SK-N-MC (cell line): ENCODE measurements around the gene THOC1.

ENCODE experiments used
- DNase-seq: peaks from one replicate; pipeline ENCODE4 v3.0.0-alpha.2; 2011; ENCODE audit warnings: low read depth, low spot score
- H3K27ac ChIP-seq: fragments of 200-600 bp; sonication (generic); 2 replicates; pipeline ENCODE4 v1.5.1; 2016; ENCODE audit warnings: mixed run types
- H3K36me3 ChIP-seq: fragments of 200-600 bp; sonication (generic); 2 replicates; pipeline ENCODE4 v1.6.1; 2017; ENCODE audit warnings: antibody characterized with exemption, low read length, mixed read lengths; ENCODE audit not compliant: insufficient read depth
- H3K4me3 ChIP-seq: fragments of 200-600 bp; sonication (generic); 2 replicates; pipeline ENCODE4 v1.5.1; 2016
- H3K9ac ChIP-seq: fragments of 200-600 bp; sonication (generic); 2 replicates; pipeline ENCODE4 v1.8.0; 2017; ENCODE audit warnings: mixed run types, mixed read lengths; ENCODE audit not compliant: insufficient read length
- H3K9me3 ChIP-seq: fragments of 200-600 bp; sonication (generic); 2 replicates; pipeline ENCODE4 v1.6.1; 2017; ENCODE audit warnings: low read depth, mild to moderate bottlenecking, antibody characterized with exemption, low read length, moderate library complexity, mixed read lengths
- EZH2 ChIP-seq: fragments of 200-600 bp; sonication (generic); IDR thresholded peaks from one replicate; pipeline ENCODE4 v1.6.1; 2017; ENCODE audit warnings: antibody characterized with exemption
- FOXP2 ChIP-seq: optimal IDR thresholded peaks from 2 replicates; pipeline ENCODE3; 2011; ENCODE audit warnings: mild to moderate bottlenecking, moderate library complexity; ENCODE audit not compliant: insufficient read depth; ENCODE audit errors: extremely low read length, control extremely low read depth
- POLR2AphosphoS5 ChIP-seq: IDR thresholded peaks from 2 replicates; pipeline ENCODE4 v1.6.1; 2012; ENCODE audit warnings: mild to moderate bottlenecking, low read depth, low read length, borderline replicate concordance

THOC1 gene

DNA sequence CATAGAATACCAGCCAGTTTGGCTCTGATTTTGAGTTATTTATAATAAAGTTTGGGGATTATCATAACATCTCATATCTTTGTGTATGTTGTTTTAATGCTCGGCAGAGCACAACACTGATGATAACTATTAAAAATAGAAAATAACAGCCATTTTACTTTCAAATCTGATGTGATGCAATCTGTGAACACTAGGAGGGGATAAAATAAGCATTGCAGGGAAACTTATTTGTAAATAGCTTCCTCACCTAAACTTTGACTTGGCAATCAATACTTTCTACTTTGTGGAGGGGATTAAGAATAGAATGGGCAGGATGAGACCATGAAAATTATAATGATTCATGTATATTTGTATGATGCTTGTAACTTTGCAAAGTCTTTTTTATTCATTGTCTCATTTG is 55.1 kb downstream of the THOC1 start:
- Histone ChIP-seq H3K36me3 (peaks cover 92% of the 10 kb centered on the region), H3K4me3 (no peak overlapping the region), H3K9ac (no peak overlapping the region), H3K27ac (no peak overlapping the region), H3K9me3 (no peaks in the 10 kb centered on the region)
- DNase-seq = no peak
- TF ChIP-seq EZH2 = no peak
- no peak for TF ChIP-seq FOXP2
- no peak for TF ChIP-seq POLR2AphosphoS5

GRCh38 chr18:211582-211981 is 56.3 kb downstream of the THOC1 start:
- Histone ChIP-seq H3K36me3 (peaks cover 82% of the 10 kb centered on the region), H3K27ac (no peak overlapping the region), H3K9me3 (no peaks in the 10 kb centered on the region), H3K9ac (no peak overlapping the region), H3K4me3 (no peak overlapping the region)
- no peak for TF ChIP-seq FOXP2
- TF ChIP-seq POLR2AphosphoS5 = no peak
- TF ChIP-seq EZH2 = no peak
- DNase-seq = no peak

GRCh38 chr18:210733-211132 is 57.1 kb downstream of the THOC1 start:
- no peak overlapping the region for H3K9ac ChIP-seq
- no peak for TF ChIP-seq FOXP2
- TF ChIP-seq EZH2 = no peak
- TF ChIP-seq POLR2AphosphoS5 = no peak
- H3K9me3 ChIP-seq = no peaks in the 10 kb centered on the region
- H3K36me3 ChIP-seq = peaks cover 82% of the 10 kb centered on the region
- peak overlapping the region; percentile 30; the same call in 1 of the 2 replicates for H3K27ac ChIP-seq
- no peak for DNase-seq
- H3K4me3 ChIP-seq = no peak overlapping the region

GRCh38 chr18:210075-210474 is 57.8 kb downstream of the THOC1 start:
- DNase-seq = no peak
- no peak for TF ChIP-seq FOXP2
- TF ChIP-seq EZH2 = no peak
- no peak for TF ChIP-seq POLR2AphosphoS5
- H3K9me3 ChIP-seq = no peaks in the 10 kb centered on the region
- no peak overlapping the region for H3K4me3 ChIP-seq
- H3K36me3 ChIP-seq = peaks cover 82% of the 10 kb centered on the region
- H3K27ac ChIP-seq = peak overlapping the region; percentile 30; the same call in 1 of the 2 replicates
- H3K9ac ChIP-seq = no peak overlapping the region

DNA sequence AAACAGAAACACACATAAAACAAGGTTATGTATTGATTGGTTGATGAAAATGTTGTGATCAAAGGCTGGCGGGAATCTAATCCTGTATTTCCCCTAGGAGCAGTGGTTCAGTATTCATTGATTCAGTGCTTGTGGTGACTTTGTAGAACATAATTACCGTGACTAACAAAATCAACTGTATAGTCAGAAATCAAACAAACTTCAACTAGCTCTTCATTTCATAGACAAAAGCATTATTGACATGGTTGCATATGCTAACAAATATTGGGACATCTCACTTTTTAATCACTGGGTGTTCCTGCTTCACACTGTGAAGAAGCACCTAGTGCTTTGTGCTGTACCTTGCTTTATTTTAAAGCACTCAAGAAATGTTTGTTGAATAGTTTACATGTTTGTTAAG is 68.1 kb downstream of the THOC1 start:
- H3K36me3 ChIP-seq = peaks cover 85% of the 10 kb centered on the region
- no peak for DNase-seq

GRCh38 chr18:199214-199613 is 68.6 kb downstream of the THOC1 start:
- no peak overlapping the region for H3K4me3 ChIP-seq
- no peak overlapping the region for H3K27ac ChIP-seq
- H3K36me3 ChIP-seq = peaks cover 80% of the 10 kb centered on the region
- no peaks in the 10 kb centered on the region for H3K9me3 ChIP-seq
- TF ChIP-seq FOXP2 = no peak
- TF ChIP-seq POLR2AphosphoS5 = no peak
- TF ChIP-seq EZH2 = no peak
- no peak for DNase-seq
- no peak overlapping the region for H3K9ac ChIP-seq

More for the DNA sequence above, 68.1 kb downstream of the THOC1 start:
- H3K9ac ChIP-seq = no peak overlapping the region
- no peak overlapping the region for H3K4me3 ChIP-seq
- H3K9me3 ChIP-seq = no peaks in the 10 kb centered on the region
- no peak for TF ChIP-seq FOXP2
- TF ChIP-seq POLR2AphosphoS5 = no peak
- no peak for TF ChIP-seq EZH2
- no peak overlapping the region for H3K27ac ChIP-seq

DNA sequence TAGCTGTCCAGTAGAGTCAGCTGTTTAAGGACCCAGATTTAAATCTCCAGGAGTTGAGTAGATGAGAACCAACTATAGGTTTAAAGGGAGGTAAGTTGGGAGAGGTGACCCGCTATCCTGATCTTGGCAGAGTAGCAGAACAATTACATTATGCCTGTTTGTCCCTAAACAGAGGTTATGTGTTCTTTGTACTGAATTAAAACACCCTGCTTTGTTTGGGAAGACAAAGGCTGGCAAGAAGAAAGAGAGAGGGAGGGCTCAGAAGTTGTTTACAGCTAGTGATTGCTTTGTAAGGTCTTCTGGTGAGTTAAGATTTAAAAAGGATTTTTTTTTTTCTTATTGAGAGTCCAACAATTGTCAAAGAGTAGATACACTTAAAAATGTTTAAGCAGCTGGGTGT is 72.2 kb downstream of the THOC1 start:
- Histone ChIP-seq H3K9ac (no peak overlapping the region), H3K9me3 (no peaks in the 10 kb centered on the region), H3K27ac (no peak overlapping the region), H3K36me3 (peaks cover 78% of the 10 kb centered on the region), H3K4me3 (no peak overlapping the region)
- no peak for TF ChIP-seq EZH2
- TF ChIP-seq POLR2AphosphoS5 = no peak
- no peak for TF ChIP-seq FOXP2
- no peak for DNase-seq

DNA sequence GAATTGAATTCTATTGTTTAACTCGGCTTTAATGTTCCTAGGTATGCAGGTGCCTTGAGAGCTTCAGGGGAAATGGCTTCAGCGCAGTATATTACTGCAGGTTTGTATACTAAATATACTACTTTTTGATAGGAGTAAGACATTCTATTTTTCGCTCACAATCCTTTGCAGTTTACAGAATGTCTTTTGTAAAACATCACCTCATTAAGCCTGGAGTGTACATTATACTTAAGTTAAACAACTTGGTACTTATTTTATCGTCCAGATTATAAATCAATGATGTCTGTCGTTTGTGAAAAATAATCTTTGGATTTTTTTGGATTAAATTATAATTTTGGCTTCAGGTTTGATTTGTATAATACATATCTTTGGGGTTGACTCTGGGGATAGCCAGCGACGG is 75.0 kb downstream of the THOC1 start:
- Histone ChIP-seq H3K4me3 (no peak overlapping the region), H3K9me3 (no peaks in the 10 kb centered on the region), H3K27ac (no peak overlapping the region), H3K9ac (no peak overlapping the region), H3K36me3 (peaks cover 56% of the 10 kb centered on the region)
- TF ChIP-seq EZH2 (no peak), POLR2AphosphoS5 (no peak), FOXP2 (no peak)
- no peak for DNase-seq

DNA sequence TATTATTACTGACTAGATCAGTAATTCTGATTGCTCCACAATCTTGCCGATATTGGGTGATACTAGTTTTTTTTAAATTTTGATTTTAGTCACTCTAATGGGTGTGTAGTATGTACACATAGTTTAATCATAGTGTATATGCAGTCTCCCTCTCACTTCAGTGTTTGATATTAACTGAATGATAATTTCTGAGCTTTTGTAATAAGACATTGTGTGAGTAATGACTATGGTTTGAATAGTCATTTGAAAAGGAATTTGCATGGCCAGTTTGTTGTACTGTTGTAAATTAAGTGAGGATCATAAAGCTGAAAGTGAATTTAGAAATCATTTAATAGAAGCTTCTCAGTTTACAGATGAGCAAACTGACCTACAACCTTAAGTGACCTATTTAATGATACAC is 76.1 kb downstream of the THOC1 start:
- Histone ChIP-seq H3K27ac (no peak overlapping the region), H3K4me3 (no peak overlapping the region), H3K36me3 (peaks cover 47% of the 10 kb centered on the region), H3K9ac (no peak overlapping the region), H3K9me3 (no peaks in the 10 kb centered on the region)
- DNase-seq = no peak
- TF ChIP-seq FOXP2 = no peak
- no peak for TF ChIP-seq EZH2
- no peak for TF ChIP-seq POLR2AphosphoS5

DNA sequence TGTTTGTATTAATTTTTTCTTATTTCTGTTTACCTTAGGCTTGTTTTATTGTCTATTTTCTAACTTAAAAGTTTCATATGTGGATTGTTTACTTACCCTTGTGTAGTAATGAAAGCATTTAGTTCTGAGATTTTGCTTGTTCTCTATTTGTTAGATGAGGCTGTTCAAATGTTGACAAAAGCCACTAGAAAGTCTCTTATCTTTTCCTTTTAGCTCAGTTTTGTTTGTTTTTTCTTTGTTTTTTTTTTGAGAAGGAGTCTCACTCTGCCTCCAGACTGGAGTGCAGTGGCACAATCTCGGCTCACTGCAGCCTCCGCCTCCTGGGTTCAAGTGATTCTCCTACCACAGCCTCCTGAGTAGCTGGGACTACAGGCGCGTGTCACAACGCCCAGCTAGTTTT is 78.6 kb downstream of the THOC1 start:
- TF ChIP-seq FOXP2 = no peak
- no peak for TF ChIP-seq POLR2AphosphoS5
- TF ChIP-seq EZH2 = no peak
- no peak overlapping the region for H3K27ac ChIP-seq
- no peak overlapping the region for H3K4me3 ChIP-seq
- no peak overlapping the region for H3K9ac ChIP-seq
- no peak for DNase-seq
- H3K36me3 ChIP-seq = peaks cover 45% of the 10 kb centered on the region
- H3K9me3 ChIP-seq = no peaks in the 10 kb centered on the region
